Measurements from ENCODE around the gene PODXL. TPM values are rescaled to one million over a fixed set of nuclear protein-coding genes. Genes with fewer than 3 reads are reported as not detected.
"Not testable (repeated sequence)": the region's sequence is repeated elsewhere in the genome, so short reads cannot be mapped to it uniquely, and the experiment has no call there.

The PODXL gene
- polyA plus RNA-seq, 3 donors, result 790 to 835 (median 790) TPM

DNA sequence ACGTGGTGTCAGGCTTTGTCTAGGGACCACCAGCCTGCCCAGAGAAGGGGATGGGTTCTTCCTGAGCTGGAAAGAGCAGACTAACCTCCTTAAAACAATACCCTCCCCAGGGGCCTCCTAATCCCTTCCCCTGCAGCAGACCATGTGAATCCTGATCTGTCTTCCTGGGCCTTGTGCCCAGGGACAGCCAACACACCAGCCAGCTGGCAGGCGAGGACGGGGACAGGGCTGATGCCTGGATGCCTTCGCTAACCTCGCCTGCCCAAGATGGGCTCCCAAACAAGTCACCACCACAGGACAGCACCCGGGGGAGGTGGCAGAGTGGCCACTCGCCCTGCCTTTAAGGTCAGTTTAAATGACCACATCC lies 17.6 kb downstream of the PODXL start:
- DNase-seq (ENCODE audit: low read depth in 3 of 3, low spot score in 2 of 3), result no peak

DNA sequence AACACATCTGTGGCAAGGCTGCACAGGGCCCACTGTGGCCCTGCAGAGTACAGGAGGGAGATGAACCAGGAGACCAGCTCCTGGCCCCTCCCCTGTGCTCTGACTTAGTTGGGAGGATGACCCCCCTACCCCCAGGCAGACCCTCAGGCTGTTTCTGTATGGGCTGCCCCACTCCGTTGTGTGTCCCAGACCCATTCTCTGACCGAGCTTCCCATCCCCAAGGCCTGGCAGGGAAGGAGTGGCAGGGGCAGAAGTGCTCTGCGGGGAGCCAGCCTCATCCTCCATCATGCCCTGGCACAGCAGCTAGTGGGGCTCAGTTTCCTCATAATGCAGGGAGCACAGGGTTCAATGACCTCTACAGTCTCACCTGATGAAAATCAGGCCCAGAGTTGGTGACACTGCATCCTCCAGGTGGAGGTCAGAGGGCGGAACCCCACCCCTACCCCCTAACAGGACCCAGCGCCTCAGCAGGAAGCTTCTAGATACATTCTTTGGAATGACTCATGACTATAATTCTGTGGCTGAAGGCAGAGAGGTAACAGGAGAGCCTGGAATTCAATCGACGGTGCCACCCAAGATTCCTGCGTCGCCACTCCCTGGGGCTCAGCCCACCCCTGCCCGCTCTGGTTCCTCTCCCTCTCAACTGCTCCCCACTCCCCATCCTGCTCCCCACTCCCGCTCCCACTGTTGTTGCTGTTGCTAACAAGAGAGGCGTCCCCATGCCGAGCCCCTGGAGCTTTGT lies 18.2 kb downstream of the PODXL start:
- no peak for DNase-seq (ENCODE audit: low read depth in 3 of 3, low spot score in 2 of 3)

DNA sequence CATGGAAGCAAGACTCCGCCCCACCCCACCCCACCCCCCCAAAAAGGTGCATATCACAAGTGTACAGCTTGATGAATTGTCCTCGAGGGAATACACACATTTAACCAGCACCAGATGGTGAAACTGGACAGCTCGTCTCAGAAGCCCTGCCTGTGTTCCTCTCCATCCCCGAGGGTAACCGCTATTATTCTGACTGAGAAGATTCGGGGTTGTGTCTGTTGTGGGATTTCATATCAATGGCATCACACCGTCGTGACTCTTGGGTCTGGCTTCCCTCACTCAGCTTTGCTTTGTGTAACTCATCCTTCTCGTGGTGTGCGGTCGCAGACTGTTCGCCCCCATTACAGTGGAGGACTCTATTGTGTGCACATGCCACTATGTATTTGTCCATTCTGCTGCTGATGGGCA lies 18.9 kb downstream of the PODXL start:
- no peak for DNase-seq (ENCODE audit: low read depth in 3 of 3, low spot score in 2 of 3)

DNA sequence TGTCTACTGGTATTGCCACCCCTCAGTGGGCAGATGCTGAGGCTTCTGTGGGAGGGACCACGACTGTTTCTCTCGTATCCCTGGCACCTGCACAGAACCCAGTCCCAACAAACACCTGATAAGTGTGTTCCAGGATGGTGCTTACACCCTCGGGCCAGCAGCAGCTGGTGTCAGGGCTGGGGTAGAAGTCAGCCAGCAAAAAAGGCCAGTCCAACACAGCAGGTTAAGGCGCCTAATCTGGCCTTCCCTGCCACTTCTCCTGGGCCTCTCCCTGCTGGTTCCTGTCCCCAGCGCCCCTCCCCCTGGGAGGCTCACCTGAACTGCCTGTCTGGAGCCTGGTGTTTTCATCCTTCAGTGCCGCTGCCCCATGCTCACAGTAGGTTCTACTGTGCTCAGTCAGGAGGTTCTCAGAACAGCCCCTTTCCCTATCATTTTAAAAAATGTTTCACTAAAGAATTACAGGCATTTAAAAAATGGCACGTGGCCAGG lies 20.0 kb downstream of the PODXL start:
- DNase-seq (ENCODE audit: low read depth in 3 of 3, low spot score in 2 of 3), result no peak

DNA sequence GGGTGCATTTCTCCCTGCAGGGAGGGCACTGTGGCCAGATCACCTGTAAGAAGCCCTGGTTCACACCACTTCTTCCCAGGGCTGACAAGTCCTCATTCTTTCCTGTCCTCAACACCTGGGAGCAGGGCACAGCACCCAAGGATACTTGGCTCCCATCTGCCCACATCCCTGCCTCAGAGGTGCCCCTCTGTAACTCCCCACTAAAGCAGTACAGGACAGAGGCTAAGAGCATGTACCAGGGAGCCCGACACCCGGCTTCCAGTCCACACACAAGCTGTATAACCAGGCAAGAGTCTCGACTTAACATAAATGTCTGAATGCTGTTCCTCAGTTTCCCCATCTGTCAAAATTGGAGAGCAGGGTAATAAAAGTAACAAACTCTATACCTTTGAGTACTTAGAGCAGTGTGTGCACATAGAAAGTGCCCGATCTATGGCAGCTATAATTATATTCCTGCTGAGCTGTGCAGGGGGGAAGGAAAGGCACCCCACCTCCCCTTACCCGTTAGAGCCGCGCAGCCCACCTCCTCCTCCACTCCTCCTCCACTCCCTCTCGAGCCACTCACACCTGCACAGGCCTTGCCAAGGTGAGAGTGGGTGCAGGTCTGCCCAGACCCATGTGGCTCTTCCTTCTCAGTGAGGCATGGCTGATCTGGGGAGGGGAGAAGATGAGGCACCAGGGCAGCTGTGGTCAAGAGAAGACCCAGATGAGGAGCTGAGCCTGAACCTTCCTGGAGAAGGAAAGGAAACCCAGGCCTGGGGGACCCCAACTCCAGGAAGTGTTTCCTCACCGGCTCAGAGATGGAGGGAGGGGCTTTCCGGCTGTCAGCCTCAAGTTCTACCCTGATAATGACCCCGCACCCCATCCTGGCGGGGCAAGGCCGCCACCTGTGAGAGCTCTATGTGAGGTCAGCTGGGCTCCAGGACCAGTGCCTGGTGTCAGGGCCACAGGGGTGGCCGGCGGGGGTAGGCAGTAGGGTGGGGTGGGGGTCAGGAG lies 22.6 kb downstream of the PODXL start:
- no peak for DNase-seq (ENCODE audit: low read depth in 3 of 3, low spot score in 2 of 3)

DNA sequence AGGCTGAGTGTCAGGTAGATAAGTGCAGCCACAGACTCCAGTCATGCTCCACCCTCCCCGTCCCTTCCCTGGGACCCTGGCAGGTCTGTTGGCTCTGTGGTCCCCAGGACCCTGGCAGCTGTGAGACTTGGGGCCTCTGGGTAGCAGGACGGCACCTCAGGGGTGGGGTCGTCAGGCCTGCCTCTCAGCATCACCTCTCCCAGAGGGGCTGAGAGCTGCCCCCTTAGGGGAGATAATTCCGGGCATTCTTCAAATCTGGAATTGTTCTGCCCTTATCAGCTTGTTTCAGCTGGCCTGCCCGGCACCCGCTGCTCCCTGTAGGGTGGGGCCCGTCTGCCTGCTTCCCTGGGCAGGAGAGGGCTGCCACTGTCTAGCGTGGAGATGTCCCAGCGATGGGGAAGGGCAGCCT lies 23.3 kb downstream of the PODXL start:
- DNase-seq (ENCODE audit: low read depth in 3 of 3, low spot score in 2 of 3), result no peak

DNA sequence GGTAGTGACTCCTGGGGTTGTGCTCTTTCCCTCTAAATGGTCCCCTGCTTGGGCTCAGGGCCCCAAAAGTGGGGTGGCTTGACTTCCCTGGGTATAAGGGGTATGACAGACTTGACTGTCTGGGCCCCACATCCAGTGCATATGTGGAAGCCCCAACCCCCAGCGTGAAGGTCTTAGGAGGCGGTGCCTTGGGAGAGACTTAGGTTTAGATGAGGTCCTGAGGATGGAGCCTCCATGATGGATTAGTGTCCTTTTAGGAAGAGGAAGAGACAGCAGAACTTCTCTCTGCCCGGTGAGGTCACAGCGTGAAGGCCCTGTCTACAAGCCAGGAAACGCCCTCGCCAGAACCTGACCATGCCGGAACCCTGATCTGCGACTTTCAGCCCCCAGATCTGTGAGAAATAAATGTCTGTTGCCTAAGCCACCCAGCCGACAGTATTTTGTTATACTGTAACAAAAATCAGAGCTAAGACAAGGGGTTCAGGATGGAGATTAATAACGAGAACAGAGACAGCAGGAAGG lies 23.8 kb downstream of the PODXL start:
- DNase-seq (ENCODE audit: low read depth in 3 of 3, low spot score in 2 of 3), result no peak

DNA sequence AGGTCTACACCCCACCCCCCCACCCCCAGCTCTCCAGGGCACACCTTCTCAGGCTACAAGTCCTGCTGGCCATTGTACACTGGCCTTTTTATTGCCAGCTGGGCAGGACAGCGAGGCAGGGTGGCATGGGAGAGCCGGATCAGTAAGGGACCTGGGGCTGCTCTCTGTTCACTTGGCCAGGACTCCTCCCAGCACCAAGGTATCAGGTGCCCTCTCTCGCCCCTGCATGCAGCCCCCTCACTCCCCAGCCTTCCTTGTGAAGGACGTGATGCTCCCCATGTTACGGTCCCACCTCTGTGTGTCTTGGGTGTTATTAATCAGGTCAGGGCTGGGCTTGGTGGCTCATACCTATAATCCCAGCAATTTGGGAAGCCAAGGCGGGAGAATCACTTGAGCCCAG lies 26.3 kb downstream of the PODXL start:
- no peak for DNase-seq (ENCODE audit: low read depth in 3 of 3, low spot score in 2 of 3)

DNA sequence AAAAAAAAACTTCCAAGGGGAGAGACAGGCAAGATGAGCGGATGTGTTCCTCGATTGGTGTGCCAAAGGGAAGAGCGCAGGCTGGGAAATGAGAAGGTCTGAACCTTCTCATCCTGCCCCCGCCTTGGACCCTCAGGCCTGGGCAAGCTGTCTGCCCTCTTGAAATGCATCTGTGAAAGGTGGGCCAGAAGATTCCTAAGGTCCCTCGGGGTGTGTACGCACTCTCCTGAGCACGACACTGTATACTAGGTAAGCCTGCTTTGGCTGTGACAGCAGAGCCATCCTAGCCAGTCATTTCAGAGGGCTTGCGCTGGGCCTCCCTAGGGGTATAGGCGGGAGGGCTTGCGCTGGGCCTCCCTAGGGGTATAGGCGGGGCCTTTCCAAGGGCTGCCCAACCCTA lies 26.8 kb downstream of the PODXL start:
- no peak for DNase-seq (ENCODE audit: low read depth in 3 of 3, low spot score in 2 of 3)

DNA sequence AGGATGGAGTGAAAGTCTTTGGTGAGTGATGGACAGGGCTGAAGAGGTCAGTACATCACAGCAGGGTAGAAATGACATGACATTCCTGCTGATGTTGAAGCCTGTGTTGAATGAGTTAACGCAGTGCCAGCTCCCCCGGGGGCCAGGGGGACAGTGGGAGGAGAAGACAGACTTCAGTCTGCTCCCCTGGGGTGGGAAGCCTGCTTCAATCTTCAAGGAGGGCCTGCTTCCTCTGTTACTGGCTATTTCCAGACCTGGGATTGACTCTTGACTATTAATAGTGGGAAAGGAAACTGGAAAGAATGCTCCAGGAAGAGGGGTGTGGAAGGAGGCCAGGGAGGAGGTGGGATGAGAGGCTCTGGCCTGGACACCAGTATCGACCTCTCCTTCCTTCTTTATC lies 27.2 kb downstream of the PODXL start:
- DNase-seq (ENCODE audit: low read depth in 3 of 3, low spot score in 2 of 3), result no peak

DNA sequence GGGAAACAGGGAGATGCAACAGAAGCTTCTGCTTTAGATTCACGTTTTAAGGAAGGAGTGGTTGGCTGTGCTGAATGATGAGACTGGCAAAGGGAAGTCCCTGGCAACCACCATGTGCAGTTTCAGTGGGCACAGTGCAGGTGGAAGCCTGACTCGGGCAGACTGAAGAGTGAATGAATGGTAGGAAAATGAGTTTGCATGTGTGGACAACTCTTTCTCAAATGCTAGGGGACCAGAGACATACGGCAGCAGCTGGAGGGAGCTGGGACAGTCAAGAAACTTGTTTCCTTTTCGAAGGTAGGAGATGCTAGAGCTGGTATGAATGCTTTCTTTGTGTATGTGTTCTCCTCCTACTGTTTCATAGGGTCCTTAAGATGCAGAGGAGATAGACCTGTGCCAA lies 29.0 kb downstream of the PODXL start:
- DNase-seq (ENCODE audit: low read depth in 3 of 3, low spot score in 2 of 3), result no peak

DNA sequence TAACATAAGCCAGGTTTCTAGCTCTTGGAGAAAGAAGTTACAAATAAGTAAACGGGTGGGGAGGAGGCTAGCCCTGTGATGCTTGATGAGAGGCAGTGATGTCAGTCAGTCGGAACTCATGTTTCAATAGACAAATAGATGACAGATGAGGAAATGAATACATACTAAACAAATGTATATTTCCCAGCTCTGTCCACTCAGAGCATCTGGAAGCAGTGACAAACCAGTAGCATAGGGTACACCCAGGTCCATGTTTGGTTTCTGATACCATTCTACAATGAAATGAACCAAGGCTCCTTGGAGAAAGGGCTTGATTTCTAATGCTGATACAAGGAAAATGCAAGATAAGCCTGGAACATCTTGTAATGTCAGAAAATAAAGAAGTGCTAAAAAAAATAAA lies 30.6 kb downstream of the PODXL start:
- DNase-seq (ENCODE audit: low read depth in 3 of 3, low spot score in 2 of 3), result no peak

DNA sequence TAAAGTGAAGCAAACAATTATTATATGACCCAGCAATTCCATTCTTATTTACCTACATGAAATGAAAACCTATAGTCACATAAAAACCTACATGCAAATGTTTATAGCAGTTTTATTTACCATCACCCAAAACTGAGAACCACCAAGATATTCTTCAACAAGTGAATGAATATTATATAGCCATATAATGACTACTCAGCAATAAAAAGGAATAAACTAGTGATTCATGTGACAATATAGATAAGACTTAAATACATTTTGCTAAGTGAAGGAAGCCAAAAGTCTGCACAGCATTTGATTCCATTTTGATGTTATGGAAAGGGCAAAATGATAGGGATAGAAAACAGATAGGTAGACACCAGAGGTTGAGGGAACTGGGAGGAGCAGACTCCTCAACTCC lies 31.7 kb downstream of the PODXL start:
- no peak for DNase-seq (ENCODE audit: low read depth in 3 of 3, low spot score in 2 of 3)

DNA sequence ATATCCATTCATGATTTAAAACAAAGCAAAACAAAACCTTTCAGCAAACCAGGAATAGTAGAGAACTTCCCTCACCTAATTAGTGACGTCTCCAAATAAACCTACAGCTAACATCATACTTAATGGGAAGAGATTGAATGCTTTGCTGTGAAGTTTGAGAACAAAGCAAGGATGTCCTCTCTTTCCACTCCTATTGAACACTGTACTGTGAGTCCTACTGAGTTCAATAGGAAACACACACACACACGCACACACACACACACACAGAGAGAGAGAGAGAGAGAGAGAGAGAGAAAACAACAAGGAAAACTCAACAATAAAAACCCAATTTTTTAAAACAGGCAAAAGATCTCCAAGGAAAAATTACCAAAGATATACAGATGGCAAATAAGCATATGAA lies 32.3 kb downstream of the PODXL start:
- DNase-seq (ENCODE audit: low read depth in 3 of 3, low spot score in 2 of 3), result no peak

DNA sequence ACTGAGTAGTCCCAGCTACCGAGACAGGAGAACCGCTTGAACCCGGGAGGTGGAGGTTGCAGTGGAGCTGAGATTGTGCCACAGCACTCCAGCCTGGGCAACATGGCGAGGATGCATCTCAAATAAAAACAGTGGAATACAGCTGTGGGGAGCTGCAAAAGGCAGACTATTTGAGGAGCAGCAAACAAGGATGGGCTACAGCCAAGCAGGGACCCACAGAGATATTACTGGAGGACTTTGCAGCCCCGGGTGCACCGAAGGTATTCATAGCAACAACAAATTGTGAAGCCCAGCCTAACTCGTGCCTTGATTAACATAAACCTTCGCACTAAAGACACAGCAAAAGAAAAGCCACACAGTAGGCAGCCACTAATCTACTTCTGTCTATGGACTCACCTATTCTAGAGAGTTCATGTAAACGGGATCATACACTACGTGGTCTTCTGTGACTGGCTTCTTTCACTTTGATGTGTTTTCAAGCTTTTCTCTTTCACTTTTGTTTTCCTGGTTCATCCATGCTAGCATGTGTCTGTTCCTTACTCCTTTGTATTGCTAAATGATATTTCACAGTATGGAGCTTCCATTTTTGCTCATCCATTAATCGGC lies 34.0 kb downstream of the PODXL start:
- no peak for DNase-seq (ENCODE audit: low read depth in 3 of 3, low spot score in 2 of 3)

DNA sequence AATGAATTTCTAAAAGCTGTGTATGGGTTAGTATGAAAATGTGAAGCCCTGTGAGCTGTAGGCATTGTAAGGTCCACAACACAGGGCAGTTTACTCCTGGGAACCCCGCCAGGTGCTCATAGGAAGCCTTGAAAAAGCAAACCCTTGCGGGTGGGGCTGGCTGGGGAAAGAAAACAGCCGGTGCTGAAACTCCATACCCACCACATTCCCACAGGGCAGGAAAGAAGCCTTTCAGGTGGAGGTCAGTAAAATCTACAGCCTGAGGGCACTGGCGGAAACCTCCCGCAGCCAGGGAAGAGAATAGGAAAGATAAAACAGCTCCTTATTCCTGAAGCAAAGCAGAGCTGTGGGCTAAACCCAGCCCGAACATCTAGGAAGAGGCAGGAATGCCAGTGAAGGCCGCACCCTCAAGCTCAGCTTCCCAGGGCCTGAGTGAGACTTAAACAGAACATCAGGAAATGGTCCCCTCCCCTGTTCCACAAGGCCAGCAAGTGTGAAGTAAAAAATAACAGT lies 34.7 kb downstream of the PODXL start:
- DNase-seq (ENCODE audit: low read depth in 3 of 3, low spot score in 2 of 3), result no peak

DNA sequence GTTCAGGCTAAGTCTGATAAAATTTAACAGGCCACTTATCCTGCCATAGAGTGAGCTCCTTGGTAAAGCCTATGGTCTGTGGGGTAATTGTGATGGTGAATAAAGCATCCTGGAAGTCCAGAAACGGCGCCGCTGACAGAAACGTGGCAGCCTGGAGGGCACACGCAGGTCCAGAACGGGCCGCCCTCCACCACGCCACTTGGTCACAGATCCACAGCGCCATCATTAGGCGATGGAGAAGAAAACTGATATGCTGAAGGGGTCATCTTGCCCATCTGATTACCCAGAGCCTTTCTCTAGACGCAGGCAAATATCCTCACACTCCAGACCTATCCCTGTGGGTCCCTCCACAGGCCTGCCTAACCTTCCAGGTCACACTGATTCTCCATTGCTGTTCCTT lies 37.8 kb downstream of the PODXL start:
- DNase-seq (ENCODE audit: low read depth in 3 of 3, low spot score in 2 of 3), result no peak

DNA sequence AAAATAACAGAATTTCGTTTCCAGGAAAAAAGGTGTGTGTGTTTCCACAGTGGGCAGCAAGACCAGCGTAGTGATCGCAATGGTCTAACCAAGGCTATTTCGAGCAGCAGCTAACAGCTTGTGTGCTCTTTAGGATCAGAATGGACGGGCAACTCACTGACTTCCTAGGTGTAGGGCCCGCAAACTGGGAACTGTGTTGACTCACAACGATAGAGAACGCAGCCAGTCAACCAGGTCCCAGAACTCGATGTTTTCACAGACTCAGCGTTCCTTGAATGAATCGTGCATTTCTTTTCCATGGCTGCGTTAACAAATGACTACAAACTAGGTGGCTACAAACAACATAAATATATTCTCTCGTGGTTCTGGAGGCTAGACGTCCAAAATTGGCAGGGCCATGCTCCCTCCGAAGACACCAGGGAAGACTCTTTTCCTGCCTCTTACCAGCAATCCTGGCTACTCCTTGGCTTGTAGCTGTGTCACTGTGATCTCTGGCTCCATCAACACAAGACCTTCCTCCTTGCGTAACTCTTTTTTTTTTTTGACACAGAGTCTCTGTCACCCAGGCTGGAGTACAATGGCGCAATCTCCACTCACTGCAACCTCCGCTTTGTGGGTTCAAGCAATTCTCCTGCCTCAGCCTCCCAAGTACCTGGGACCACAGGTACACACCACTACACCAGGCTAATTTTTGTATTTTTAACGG lies 39.1 kb downstream of the PODXL start:
- no peak for DNase-seq (ENCODE audit: low read depth in 3 of 3, low spot score in 2 of 3)

DNA sequence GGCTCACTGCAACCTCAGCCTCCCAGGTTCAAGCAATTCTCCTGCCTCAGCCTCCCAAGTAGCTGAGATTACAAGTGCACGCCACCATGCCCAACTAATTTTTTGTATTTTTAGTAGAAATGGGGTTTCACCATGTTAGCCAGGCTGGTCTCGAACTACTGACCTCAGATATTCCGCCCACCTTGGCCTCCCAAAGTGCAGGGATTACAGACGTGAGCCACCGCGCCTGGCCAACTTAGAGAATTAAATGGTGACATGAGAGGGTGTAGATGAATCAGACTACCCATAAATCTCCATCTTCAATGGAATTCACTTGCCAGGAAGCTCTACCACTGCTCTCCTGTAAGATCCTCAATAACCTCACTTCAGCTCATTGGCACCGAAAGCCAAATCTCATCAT lies 41.0 kb downstream of the PODXL start:
- DNase-seq (ENCODE audit: low read depth in 3 of 3, low spot score in 2 of 3), result not testable (repeated sequence)
